HG03066 (cell line): Measurements from ENCODE around the gene COX17.

ENCODE experiments used
- ATAC-seq: cut with Tn5 transposase; IDR thresholded peaks from one replicate; pipeline ENCODE4 v1.9.1; 2021; ENCODE audit warnings: low read depth; ENCODE audit not compliant: unreplicated experiment

Gene COX17

GRCh38 chr3:119647171-119647570, 30.0 kb downstream of the COX17 start:
- ATAC-seq: no peak

- ATAC-seq: no peak
Observed at GRCh38 chr3:119645813-119646212, 31.4 kb downstream of the COX17 start.

- ATAC-seq: no peak
Observed at GRCh38 chr3:119644481-119644880, 32.7 kb downstream of the COX17 start.

GRCh38 chr3:119643528-119643927, 33.7 kb downstream of the COX17 start:
- ATAC-seq: no peak

GRCh38 chr3:119642746-119643473, 34.3 kb downstream of the COX17 start:
- ATAC-seq: no peak

- ATAC-seq: no peak
Observed at GRCh38 chr3:119641416-119641815, 35.8 kb downstream of the COX17 start.

- ATAC-seq: no peak
Observed at GRCh38 chr3:119639494-119640350, 37.5 kb downstream of the COX17 start.

- ATAC-seq: peak; percentile 26
Observed at GRCh38 chr3:119637679-119638477, 39.3 kb downstream of the COX17 start.

GRCh38 chr3:119636891-119637611, 40.2 kb downstream of the COX17 start:
- no peak for ATAC-seq

GRCh38 chr3:119636249-119636648, 41.0 kb downstream of the COX17 start:
- no peak for ATAC-seq

- no peak for ATAC-seq
Observed at GRCh38 chr3:119635719-119636118, 41.5 kb downstream of the COX17 start.

- ATAC-seq: no peak
Observed at GRCh38 chr3:119632829-119633228, 44.4 kb downstream of the COX17 start.

- ATAC-seq: no peak
Observed at GRCh38 chr3:119632216-119632615, 45.0 kb downstream of the COX17 start.

- ATAC-seq: no peak
Observed at GRCh38 chr3:119631516-119631915, 45.7 kb downstream of the COX17 start.

GRCh38 chr3:119630880-119631329, 46.3 kb downstream of the COX17 start:
- ATAC-seq: no peak

GRCh38 chr3:119630128-119630879, 46.9 kb downstream of the COX17 start:
- no peak for ATAC-seq

- no peak for ATAC-seq
Observed at GRCh38 chr3:119628816-119629445, 48.3 kb downstream of the COX17 start.

- peak; percentile 56 for ATAC-seq
Observed at GRCh38 chr3:119628390-119628789, 48.8 kb downstream of the COX17 start.

GRCh38 chr3:119627461-119627860, 49.7 kb downstream of the COX17 start:
- ATAC-seq: no peak
